HT1080 (cell line): ENCODE results near the gene ITPRIPL1. TPM values are rescaled to one million over a fixed set of nuclear protein-coding genes. Genes with fewer than 3 reads are reported as not detected.

Experiments used
- DNase-seq: peaks from one replicate; pipeline ENCODE4 v3.0.0-alpha.2; 2015; ENCODE audit warnings: low read depth
- total RNA-seq: library from RNA; depleted of rRNA; stranded (reverse); fragments of >200 nt; shearing (Covaris generic); gene quantifications from 2 replicates; pipeline ENCODE4 v1.2.3, GENCODE V29; 2014; rRNA removed

The ITPRIPL1 gene
- total RNA-seq, 1 experiment from 2014 or later, result 0.23 TPM

DNA sequence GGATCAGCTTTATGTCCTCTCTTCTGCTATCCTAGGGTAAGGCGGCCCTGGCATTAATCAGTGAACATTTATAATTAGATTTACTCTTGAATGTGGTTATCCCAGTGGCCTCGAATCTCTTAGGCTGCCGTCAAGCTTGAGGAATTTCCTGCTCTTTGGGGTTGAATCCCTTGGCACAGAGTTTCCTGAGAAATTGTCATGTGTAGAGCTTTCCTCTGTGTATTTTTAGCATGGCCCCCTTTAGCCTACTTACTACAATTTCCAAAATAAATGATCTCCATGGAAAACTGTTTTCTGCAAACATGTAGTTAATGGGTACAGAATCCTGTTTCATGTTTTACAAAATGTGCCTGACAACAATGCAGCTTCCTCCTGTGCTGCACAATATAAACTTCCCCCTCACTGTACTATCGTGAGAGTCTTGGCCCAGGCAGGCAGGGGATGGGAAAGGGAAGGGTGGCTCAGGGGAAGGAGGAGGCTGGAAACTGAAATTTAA lies 28.5 kb downstream of the ITPRIPL1 start:
- no peak for DNase-seq

DNA sequence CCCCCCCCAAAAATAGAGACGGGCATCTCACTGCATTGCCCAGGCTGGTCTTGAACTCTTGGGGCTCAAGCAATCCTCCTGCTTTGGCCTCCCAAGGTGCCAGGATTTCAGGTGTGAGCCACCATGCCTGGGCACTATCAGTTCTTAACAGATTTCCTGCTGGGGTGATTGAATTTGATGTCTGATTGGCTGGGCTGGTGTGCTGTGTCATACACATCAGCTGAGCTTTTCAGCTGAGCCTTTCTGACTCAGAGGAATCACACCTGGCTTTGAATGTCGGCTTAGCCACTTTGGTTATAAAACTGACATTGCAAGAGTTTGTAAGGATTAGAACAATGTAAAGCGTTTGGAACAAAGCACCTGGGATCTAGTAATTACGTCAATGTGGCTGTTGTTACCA lies 29.4 kb downstream of the ITPRIPL1 start:
- DNase-seq, result no peak

DNA sequence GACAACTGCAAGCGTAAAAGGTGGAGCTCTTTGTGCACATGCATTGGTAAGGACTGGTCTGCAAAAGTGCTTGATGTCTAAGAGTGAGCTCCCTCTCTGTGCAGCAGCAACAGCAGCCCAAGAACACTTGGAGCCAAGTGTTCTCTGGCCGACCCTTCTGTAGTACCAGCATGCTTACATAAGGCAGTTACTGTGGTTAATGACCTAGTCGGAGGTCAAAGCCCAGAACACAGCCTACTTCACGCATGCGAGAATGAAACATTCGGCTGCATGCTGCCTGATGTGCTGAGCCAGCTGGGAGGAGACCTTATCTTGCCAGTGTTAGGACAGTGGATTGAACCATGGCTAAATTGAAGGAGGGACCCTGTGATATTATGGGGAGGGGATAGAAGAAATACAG lies 31.8 kb downstream of the ITPRIPL1 start:
- no peak for DNase-seq

DNA sequence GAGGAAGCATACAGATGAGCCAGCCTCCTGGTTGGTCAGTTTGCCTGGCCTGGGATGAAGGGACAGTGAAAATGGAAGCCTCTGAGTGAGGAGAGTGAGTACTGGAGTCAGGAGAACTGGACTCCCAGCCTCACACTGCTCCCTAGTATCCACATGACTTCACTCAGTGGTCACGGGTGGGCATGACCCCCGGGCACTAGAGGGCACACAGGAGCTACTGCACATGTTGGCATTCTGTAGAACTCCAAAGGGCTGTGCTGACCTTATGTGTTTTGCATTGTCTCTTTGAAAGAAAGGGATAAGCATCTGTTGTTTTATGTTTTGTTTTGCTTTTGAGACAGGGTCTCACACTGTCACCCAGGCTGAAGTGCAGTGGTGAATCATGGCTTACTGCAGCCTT lies 34.2 kb downstream of the ITPRIPL1 start:
- DNase-seq, result no peak

DNA sequence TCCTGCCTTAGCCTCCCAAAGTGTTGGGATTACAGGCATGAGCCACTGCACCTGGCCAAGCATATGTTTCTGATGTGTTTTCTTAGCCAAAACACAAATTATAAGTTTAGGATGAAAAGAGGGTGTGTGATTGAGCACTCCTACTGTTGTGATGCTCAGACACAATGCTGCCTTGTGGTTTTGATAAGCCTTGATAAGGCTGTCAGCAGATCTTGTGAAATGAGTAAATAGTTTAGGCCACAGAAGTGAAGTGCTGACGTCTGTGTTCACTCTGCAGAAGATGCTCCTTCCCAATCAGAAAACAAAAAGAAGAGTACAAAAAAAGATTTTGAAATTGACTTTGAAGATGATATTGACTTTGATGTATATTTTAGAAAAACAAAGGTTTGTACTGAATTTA lies 34.7 kb downstream of the ITPRIPL1 start:
- DNase-seq, result no peak

DNA sequence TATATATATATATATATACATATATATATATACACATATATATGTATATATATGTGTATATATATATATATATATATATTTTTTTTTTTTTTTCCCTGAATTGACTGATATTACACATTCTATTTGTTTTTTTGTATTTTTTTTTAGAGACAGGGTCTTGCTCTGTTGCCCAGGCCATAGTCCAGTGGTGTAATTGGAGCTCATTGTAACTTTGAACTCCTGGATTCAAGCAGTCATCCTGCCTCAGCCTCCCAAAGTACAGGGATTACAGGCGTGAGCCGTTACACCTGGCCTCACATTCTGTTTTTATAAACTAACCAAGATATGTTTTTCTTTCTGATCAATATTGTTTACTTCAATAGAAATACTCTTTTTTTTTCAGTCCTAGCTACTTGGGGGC lies 36.6 kb downstream of the ITPRIPL1 start:
- DNase-seq, result no peak

DNA sequence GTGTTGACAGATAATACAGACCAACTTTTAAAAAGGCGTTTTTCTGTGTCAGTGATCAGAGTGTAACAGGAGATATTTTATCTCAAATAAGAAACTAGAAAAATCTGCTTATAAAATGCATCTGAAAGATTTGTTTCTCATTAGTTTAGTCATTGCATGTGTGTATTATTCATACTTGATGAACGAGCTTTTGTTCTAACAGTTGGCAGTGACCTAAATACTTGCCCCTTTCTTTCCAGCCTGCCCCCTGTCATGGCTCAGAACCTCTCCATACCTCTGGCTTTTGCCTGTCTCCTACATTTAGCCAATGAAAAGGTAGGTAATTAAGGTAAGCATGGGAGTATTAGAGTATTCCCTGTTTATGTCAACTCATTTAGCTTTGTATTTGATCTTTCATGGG lies 44.1 kb downstream of the ITPRIPL1 start:
- DNase-seq, result no peak

DNA sequence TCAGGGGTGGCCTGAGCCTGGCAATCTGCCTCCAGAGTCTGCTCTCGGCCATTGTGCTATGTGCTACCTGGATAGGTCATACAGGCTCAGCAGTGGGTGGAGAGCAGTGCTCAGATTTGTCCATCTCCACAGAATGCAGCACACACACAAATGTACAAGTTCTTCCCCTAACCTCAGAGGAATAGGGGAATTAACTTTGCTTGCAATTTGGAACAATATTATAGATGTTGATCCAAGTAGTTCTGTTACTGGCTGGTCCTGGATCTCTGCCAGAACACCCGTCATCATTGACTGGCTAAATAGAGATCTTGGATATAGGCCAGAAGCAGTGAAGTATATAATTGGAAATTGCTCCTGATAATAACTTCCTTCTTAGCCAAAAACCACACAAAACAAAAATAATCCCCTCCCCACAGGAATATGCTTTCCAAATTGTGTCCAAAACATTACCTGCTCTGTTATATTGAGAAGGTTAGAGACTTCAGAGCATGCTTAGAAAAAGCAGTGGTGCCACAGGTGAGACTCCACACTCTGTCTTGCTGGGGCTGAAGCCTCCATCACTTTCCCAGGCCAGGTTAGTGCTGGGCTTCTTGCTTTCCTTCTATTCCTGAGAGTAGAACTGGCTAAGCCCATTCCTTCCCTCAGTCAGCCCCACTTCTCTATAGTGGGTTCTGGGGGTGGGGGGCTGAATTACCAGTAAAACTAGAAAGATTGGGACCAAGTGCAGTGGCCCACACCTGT lies 49.3 kb downstream of the ITPRIPL1 start:
- DNase-seq, result no peak

Other genes with a start within 250 kb of the ITPRIPL1 start
- gene ADRA2B, start 208.7 kb upstream of the ITPRIPL1 start, total RNA-seq, result not detected in 2 replicates
- gene ASTL, start 186.8 kb upstream of the ITPRIPL1 start, total RNA-seq, result not detected in 2 replicates
- gene DUSP2, start 179.9 kb upstream of the ITPRIPL1 start, total RNA-seq, result 1.0 and 2.8 TPM in 2 replicates
- gene STARD7, start 116.5 kb upstream of the ITPRIPL1 start, total RNA-seq, result 131 and 153 TPM in 2 replicates
- gene TMEM127, start 59.3 kb upstream of the ITPRIPL1 start, total RNA-seq, result 15.7 and 24.2 TPM in 2 replicates
- 135 and 136 TPM in 2 replicates for gene CIAO1, start 59.1 kb upstream of the ITPRIPL1 start, total RNA-seq
- gene SNRNP200, start 19.8 kb upstream of the ITPRIPL1 start, total RNA-seq, result 28.8 and 31.9 TPM in 2 replicates
- gene NCAPH, start 10.4 kb downstream of the ITPRIPL1 start, total RNA-seq, result 32.3 and 43.4 TPM in 2 replicates
- not detected in 2 replicates for gene NEURL3, start 180.0 kb downstream of the ITPRIPL1 start, total RNA-seq
- 2.1 and 4.1 TPM in 2 replicates for gene ARID5A, start 211.4 kb downstream of the ITPRIPL1 start, total RNA-seq